OCI-LY1 (cell line): ENCODE results near the gene ZFPM1.

Experiments used
- H2AFZ ChIP-seq: fragments of 200-600 bp; sonication (generic), shearing (Covaris generic); 2 replicates; pipeline ENCODE4 v1.6.0; 2014; ENCODE audit warnings: antibody characterized with exemption, mild to moderate bottlenecking, low read length
- H3F3A ChIP-seq: fragments of 200-600 bp; sonication (generic), shearing (Covaris generic); 2 replicates; pipeline ENCODE4 v1.6.0; 2014; ENCODE audit warnings: mild to moderate bottlenecking, antibody characterized with exemption, low read length, moderate library complexity; ENCODE audit not compliant: insufficient read depth
- H3K27ac ChIP-seq: fragments of 200-600 bp; sonication (generic); 2 replicates; pipeline ENCODE4 v1.5.1; 2014; ENCODE audit warnings: low read length, mixed run types, mild to moderate bottlenecking, low read depth; ENCODE audit not compliant: poor library complexity, severe bottlenecking
- H3K27me3 ChIP-seq: fragments of 200-600 bp; sonication (generic); 2 replicates; pipeline ENCODE4 v1.6.0; 2014; ENCODE audit warnings: antibody characterized with exemption, mild to moderate bottlenecking, low read length, moderate library complexity; ENCODE audit not compliant: insufficient read depth
- H3K36me3 ChIP-seq: fragments of 200-600 bp; sonication (generic); 2 replicates; pipeline ENCODE4 v1.6.1; 2014; ENCODE audit warnings: mild to moderate bottlenecking, antibody characterized with exemption, low read length, moderate library complexity, mixed read lengths; ENCODE audit not compliant: insufficient read depth
- H3K4me1 ChIP-seq: fragments of 200-600 bp; sonication (generic); 2 replicates; pipeline ENCODE4 v1.5.1; 2014; ENCODE audit warnings: mild to moderate bottlenecking, low read length, moderate library complexity; ENCODE audit not compliant: insufficient read depth, severe bottlenecking
- H3K4me2 ChIP-seq: fragments of 200-600 bp; sonication (generic), shearing (Covaris generic); 2 replicates; pipeline ENCODE4 v1.6.1; 2014; ENCODE audit warnings: low read length
- H3K4me3 ChIP-seq: fragments of 200-600 bp; sonication (generic); 2 replicates; pipeline ENCODE4 v1.5.1; 2014; ENCODE audit warnings: low read length, low read depth, mild to moderate bottlenecking, mixed read lengths; ENCODE audit not compliant: poor library complexity, severe bottlenecking
- H3K79me2 ChIP-seq: fragments of 200-600 bp; shearing (Covaris generic); 2 replicates; pipeline ENCODE4 v1.6.1; 2016; ENCODE audit warnings: mixed run types, low read length, mixed read lengths; ENCODE audit not compliant: insufficient read depth
- H3K9ac ChIP-seq: fragments of 200-600 bp; sonication (generic), shearing (Covaris generic); 2 replicates; pipeline ENCODE4 v1.6.1; 2014; ENCODE audit warnings: mild to moderate bottlenecking, low read length, mixed read lengths
- H3K9me2 ChIP-seq: fragments of 200-600 bp; sonication (generic), shearing (Covaris generic); 2 replicates; pipeline ENCODE4 v1.6.1; 2014; ENCODE audit warnings: low read depth, mild to moderate bottlenecking, low read length, mixed read lengths
- H3K9me3 ChIP-seq: fragments of 200-600 bp; shearing (Covaris generic); 2 replicates; pipeline ENCODE4 v1.6.1; 2014; ENCODE audit warnings: low read length, mixed read lengths
- H4K20me1 ChIP-seq: fragments of 200-600 bp; sonication (generic), shearing (Covaris generic); 2 replicates; pipeline ENCODE4 v1.6.0; 2016; ENCODE audit warnings: mild to moderate bottlenecking, low read length; ENCODE audit not compliant: insufficient read depth
- EZH2 ChIP-seq: fragments of 200-600 bp; sonication (generic), shearing (Covaris generic); IDR thresholded peaks from 2 replicates; pipeline ENCODE4 v1.8.0; 2017; ENCODE audit warnings: borderline replicate concordance, mixed run types, mild to moderate bottlenecking, antibody characterized with exemption, low read length, moderate library complexity, mixed read lengths
- TF ChIP-seq, protein P1 (sequence below): fragments of 200-600 bp; sonication (generic), shearing (Covaris generic); IDR thresholded peaks from 2 replicates; pipeline ENCODE4 v1.5.1; 2017; ENCODE audit warnings: mild to moderate bottlenecking, antibody characterized with exemption, low read length, moderate library complexity, mixed read lengths

ZFPM1 gene

DNA sequence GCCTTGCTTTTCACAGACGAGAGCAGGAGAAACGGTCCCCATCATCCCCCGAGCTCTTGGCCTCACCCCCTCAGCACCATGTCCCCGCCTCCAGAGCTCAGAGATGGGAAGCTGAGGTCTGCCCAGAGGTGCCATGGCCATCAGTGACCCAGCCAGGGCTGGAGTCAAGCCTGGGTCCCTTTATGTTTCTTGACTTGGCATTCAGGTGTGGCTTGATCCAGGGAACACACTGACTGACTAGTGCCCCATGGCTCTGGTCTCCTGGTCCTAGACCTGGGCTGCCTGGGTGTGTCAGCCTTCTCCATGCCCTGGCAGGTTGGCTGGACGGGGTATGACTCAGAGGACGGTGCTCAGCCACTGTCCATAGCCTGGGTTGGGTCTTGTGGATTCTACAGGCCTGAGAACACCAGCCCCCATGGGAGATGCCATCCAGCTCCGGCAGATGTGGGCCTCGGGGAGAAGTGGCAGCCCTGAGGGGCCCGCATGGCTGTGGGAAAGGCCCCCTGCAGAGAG, 54.2 kb downstream of the ZFPM1 start:
- TF ChIP-seq, protein P1, sequence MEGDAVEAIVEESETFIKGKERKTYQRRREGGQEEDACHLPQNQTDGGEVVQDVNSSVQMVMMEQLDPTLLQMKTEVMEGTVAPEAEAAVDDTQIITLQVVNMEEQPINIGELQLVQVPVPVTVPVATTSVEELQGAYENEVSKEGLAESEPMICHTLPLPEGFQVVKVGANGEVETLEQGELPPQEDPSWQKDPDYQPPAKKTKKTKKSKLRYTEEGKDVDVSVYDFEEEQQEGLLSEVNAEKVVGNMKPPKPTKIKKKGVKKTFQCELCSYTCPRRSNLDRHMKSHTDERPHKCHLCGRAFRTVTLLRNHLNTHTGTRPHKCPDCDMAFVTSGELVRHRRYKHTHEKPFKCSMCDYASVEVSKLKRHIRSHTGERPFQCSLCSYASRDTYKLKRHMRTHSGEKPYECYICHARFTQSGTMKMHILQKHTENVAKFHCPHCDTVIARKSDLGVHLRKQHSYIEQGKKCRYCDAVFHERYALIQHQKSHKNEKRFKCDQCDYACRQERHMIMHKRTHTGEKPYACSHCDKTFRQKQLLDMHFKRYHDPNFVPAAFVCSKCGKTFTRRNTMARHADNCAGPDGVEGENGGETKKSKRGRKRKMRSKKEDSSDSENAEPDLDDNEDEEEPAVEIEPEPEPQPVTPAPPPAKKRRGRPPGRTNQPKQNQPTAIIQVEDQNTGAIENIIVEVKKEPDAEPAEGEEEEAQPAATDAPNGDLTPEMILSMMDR: no peak
- no peak for TF ChIP-seq EZH2
- no peaks in the 10 kb centered on the region for H4K20me1 ChIP-seq
- no peak overlapping the region for H2AFZ ChIP-seq
- H3K9me3 ChIP-seq: no peaks in the 10 kb centered on the region
- H3K4me1 ChIP-seq: no peaks in the 10 kb centered on the region
- no peaks in the 10 kb centered on the region for H3F3A ChIP-seq
- no peaks in the 10 kb centered on the region for H3K9me2 ChIP-seq
- H3K4me3 ChIP-seq: no peak overlapping the region
- no peak overlapping the region for H3K9ac ChIP-seq
- H3K27ac ChIP-seq: no peak overlapping the region
- 0 out of 2 replicates have a peak, but pooled peaks cover 4% of the 10 kb centered on the region for H3K27me3 ChIP-seq
- H3K36me3 ChIP-seq: no peaks in the 10 kb centered on the region
- no peak overlapping the region for H3K4me2 ChIP-seq
- H3K79me2 ChIP-seq: no peaks in the 10 kb centered on the region

DNA sequence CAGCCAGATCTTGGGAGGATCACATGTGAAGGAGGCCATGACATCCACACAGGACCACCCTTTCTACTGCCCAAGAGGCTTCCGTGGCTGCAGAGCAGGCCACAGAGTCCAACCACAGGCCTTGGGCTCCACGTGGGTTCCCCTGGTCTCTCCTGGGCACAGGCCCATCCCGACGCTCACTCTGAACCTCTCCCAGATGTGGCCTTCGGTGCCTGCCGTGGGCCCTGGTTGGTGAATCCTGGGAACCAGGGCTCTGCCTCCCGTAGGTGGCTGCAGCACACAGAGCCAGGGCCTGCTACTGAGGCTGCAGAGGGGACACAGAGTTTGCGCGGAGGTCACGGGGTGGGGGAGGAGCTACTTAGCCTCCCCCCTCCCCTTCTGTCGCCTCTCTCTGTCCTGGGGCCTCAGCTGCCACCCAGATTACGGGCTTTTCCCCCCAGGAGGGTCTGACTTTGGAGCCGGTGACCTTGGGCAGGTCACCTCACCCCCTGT, 55.3 kb downstream of the ZFPM1 start:
- no peaks in the 10 kb centered on the region for H3K4me1 ChIP-seq
- no peaks in the 10 kb centered on the region for H3K9me2 ChIP-seq
- no peaks in the 10 kb centered on the region for H3F3A ChIP-seq
- H3K27ac ChIP-seq: no peak overlapping the region
- H4K20me1 ChIP-seq: no peaks in the 10 kb centered on the region
- no peaks in the 10 kb centered on the region for H3K9me3 ChIP-seq
- H3K4me2 ChIP-seq: no peak overlapping the region
- H3K27me3 ChIP-seq: no peaks in the 10 kb centered on the region
- H3K9ac ChIP-seq: no peak overlapping the region
- H3K36me3 ChIP-seq: no peaks in the 10 kb centered on the region
- H2AFZ ChIP-seq: no peak overlapping the region
- no peak for TF ChIP-seq EZH2
- TF ChIP-seq, protein P1: no peak
- H3K79me2 ChIP-seq: no peaks in the 10 kb centered on the region
- H3K4me3 ChIP-seq: no peak overlapping the region

DNA sequence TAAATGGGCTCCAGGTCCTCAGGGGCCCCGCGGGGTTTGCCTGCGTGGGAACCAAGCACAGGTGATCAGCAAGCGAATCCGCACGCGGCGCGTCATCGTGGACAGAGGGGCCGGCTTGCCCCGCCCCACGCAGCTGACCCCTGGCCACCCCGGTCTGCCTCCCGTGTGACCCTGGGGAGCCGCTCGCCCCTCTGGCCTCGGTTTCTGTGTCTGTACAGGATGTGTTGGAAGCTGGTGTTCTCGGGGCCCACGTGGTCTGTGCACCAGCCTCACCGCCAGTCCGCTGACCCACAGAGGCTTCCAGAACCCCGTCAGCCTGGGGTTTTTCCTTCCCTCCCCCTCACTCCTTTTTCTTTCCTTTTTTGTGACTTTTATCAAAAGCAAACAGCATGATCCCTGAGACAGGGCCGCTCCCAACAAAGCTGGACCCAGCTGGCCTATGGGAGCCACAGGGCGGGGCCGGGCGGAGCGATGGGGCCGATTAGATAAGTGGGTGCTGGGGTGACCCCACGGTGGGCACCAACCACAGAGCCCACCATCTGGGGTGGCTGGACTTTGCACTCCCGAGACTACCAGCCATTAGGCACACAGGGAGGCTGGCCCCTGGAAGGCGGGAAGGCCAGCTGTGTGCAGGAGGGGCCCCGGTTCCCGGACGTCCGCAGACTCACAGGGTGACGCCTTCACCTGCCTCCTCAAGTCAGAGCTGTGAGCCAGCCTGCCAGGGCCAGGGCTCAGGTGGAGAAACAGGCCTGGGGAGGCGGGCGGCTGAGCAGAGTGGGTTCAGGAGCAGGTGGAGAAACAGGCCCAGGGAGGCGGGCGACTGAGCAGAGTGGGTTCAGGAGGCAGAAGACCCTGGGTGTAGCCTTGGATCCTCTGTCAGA, 56.0 kb downstream of the ZFPM1 start:
- Histone ChIP-seq H3K4me2 (no peak overlapping the region), H3K4me1 (no peaks in the 10 kb centered on the region)

More for the DNA sequence above, 56.0 kb downstream of the ZFPM1 start:
- Histone ChIP-seq H4K20me1 (no peaks in the 10 kb centered on the region), H3K9me2 (no peaks in the 10 kb centered on the region), H3K9ac (no peak overlapping the region), H3K9me3 (no peaks in the 10 kb centered on the region), H3K27me3 (no peaks in the 10 kb centered on the region), H3K27ac (no peak overlapping the region), H3K36me3 (no peaks in the 10 kb centered on the region), H3F3A (no peaks in the 10 kb centered on the region), H2AFZ (no peak overlapping the region), H3K79me2 (no peaks in the 10 kb centered on the region), H3K4me3 (no peak overlapping the region)
- TF ChIP-seq, protein P1: no peak
- TF ChIP-seq EZH2: no peak
